HG02973 (cell line): ENCODE data around the gene PNKP.

Experiments used
- ATAC-seq: cut with Tn5 transposase; IDR thresholded peaks from one replicate; pipeline ENCODE4 v1.9.1; 2021; ENCODE audit warnings: moderate library complexity; ENCODE audit not compliant: unreplicated experiment

The PNKP gene

DNA sequence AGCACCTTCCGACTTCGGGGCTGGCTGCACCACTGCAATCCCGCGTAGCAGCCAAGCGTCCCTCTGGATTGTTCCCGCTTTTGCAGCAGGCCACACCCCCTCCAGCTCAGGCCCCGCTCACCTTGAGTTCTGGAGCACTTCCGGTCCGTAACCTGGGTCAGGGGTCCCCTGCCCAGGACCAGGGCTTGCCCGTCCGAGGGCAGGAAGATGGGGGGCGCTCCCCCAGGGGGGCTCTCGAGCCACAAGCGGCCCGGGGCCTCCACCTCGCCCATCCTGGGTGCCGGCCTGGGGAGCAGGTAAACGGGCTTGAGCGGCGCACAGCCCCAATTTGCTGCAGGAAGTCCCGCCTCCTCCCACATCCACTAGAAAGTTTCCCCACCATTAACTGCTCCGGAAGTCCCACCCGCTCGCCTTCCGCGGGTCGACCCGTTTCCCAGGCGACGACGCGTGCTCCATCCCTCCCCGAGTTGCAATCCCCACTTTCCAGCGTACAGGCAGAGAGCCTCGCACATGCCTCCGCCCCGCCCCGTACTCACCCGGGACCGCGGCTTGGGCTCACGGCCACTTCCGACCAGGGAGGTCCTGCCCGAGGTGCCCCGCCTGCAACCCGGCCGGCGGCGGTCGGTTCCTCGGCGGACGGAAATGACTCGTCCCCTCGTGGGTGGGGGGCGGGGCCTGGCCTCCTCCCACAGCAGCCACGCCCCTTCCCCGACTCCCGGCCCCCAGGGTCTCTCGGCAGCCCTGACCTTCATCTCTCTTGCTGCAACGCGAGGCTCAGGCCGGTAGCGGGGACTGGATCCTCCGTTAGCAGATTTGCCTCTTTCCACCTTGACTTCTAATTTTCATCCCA, at the start of gene PNKP:
TSS of gene PNKP (minus strand) at position 644 of the 850 bp plus-strand sequence. CDS start at position 272, 372 bp downstream.
- ATAC-seq = peak; percentile 28

DNA sequence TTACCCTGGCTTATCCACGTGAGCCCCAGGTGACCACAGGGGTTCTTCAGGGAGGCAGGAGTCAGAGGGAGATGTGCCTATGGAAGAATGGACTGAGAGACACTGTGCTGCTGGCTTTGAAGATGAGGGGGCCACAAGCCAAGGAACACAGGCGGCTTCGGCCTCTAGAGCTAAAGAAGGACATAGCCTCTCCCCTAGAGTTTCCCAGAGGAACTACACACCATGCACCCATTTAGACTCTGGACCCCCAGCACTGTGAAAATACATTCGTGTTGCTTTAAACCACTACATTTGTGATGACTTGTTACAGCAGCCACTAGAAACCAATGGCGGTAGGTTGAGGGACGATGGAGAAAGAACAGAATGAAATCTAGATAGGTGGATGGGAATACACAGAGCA, 47.9 kb upstream of the PNKP start:
- no peak for ATAC-seq

DNA sequence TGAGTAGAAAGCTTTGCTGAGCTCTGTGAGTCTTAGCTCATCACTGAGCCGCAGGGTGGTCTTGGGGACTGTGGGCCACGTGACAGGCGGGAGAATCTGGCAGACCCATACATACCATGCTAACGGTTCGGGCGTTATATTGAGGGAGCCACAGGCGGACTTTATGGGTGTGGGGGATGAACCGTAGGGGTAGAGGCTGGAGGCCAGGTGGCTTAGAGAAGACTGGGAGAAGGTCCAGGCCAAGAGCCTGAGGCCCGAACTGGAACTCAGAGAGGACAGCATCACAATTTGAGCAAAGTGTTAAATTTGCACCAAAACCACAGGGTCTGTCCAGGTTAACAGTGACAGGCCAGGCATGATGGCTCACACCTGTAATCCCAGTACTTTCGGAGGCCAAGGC, 46.3 kb upstream of the PNKP start:
- no peak for ATAC-seq

GRCh38 chr19:49912965-49913685, 45.7 kb upstream of the PNKP start:
- no peak for ATAC-seq

DNA sequence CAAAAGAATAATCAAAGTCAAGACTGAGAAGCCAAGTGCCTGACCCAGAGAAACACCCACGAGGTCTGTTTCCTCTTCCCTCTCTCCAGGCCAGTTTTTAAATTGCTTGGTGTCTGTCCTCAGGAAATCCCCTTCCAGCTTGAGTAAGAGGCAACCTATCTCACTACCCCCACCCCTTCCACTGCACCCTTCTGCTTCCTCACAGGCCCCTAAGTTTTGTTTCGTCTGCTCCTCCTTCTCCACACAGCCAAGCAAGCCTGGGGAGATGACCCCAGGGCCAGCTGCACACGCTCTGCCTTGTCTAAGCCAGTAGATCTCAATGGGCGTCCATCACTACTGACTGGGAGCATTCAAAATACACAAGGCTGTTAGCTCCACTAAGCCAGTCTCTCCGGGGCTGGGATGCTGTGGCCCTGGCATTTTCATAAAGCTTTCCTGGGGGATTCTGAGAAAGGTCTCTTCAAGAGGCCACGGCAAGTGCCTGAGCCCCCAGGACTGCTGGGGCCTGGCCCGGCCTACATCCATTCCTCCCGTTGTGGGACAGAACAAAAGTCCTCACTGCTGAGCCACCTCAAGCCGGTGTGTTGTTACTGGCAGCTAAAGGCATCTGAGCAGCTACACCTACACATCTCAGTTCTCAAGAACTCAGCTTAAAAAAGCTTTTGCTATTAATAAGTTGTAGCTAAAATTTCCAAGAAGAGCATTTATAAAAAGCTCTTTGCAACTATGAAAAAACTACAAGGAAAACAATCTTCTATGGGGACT, 44.2 kb upstream of the PNKP start:
- ATAC-seq = no peak

- no peak for ATAC-seq
Measured at GRCh38 chr19:49910179-49910578, 42.8 kb upstream of the PNKP start.

DNA sequence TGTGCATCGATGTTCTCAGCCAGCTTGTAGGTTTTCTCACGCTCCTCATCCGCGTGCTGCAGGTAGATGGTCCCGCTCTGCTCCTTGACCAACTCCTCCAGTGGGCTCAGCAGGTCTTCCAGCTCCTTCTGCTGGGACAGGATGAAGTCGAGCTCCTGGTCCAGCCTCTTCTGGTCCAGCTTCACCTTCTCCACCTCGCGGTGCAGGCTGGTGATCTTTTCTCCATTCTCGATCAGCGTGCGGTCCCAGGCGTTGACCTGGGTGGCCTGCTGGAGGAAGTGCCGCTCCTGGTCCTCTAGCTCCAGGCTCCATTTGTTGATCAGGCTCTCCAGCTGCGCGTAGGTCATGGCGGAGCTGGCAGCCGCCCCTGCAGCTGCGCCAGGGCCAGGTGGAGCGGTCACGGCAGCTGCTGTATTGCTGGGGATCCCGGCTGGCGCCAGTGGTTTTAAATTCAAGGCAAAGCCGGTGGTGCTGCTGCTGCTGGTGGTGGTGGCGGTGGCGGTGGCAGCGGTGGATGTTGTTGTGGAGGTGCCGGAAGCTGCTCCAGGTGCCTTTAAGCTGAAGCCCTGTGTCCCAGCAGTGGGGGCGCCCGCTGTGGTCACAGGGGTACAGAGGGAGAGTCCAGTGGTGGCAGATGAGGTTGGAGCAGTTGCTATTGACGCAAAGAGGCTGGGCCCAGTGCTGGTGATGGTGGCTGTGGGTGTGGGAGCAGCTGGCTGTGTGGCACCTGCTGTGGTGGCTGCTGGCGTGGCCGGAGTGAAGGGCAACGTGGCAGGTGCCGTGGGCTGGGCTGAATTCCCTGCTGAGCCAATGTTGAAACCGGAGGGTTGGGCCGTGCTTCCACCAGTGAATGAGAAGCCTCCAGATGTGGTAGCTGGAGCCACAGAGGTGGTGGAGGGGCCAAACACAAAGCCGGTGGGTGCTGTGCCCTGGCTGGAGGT, 41.4 kb upstream of the PNKP start:
- ATAC-seq = no peak

DNA sequence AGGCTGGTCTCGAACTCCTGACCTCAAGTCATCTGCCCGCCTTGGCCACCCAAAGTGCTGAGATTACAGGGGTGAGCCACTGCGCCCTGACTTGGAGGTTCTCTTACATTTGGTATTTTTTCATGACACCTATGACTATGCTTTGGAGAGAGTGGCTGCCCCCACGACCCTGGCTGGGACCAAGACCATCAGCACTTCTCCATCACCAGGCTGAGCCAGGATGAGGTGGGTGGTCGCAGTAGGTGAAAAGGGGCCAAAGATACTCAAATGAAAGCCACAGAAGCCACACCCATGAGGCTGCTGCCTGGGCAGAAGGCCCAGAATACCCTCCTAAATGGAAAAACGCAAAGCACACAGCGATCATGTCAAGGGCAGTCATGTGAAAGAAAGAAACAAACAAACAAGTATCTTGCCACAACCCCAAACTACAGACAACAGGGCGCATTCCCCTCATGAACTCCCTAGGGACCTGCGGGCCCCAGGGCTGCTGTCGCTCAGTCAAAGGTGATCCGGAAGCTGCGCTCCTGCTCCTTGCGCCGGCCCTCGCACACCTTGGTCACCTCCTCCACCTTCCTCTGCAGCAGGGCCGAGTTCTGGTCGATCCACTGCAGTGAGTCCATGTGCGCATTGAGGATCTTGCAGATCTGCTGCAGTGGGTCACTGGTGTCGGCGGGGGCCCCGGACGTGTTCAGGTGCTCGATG, 40.5 kb upstream of the PNKP start:
- ATAC-seq = no peak

DNA sequence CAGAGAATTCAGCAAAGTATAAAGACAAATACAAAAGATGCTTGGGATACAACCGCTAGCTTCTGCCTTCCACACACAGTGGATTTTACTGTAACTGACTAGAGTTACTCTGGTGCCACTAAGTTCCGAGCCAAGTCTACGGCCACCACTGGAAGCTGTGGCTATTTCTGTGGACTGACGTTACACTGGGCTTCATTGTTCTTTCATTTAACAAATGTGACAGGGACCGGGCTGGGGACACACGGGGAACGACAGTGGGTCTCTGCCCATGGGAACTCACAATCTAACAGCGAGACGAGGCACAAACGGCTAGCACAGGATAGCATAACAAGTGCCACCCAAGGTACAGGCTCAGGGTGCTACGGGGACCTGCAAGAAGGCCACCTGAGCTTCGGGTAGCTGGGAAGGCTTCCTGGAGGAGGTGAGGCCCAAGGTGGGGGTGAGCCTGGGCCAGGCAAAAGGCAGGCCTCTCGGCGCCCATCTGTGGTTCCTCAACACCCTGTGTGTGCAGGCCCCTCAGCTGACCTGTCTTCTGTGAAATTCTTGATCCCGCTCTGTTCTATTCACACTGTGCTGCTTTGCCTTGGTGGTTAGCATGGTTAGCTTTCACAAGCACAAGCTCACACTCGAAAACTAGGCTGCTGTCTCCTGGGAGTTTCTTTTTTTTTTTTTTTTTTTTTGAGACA, 39.6 kb upstream of the PNKP start:
- no peak for ATAC-seq

DNA sequence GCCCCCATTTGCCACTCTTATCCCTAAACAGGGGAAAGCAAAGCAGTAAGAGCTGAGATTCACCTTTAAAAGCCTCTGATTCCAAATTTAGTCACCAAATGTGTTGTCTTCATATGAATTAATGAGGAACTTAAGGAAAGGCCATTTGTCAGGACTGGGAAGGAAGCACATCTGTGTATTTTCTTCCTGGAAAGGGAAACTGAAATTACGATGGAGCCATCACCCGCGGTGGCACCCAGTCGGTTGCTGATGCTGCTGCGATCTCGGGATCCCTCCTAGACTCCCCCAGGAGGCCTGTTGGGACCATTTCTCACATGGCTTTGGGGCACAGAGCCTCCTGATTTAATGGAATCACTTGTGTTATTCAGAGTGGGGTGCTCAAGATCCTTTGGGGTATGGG, 36.8 kb upstream of the PNKP start:
- ATAC-seq = no peak

DNA sequence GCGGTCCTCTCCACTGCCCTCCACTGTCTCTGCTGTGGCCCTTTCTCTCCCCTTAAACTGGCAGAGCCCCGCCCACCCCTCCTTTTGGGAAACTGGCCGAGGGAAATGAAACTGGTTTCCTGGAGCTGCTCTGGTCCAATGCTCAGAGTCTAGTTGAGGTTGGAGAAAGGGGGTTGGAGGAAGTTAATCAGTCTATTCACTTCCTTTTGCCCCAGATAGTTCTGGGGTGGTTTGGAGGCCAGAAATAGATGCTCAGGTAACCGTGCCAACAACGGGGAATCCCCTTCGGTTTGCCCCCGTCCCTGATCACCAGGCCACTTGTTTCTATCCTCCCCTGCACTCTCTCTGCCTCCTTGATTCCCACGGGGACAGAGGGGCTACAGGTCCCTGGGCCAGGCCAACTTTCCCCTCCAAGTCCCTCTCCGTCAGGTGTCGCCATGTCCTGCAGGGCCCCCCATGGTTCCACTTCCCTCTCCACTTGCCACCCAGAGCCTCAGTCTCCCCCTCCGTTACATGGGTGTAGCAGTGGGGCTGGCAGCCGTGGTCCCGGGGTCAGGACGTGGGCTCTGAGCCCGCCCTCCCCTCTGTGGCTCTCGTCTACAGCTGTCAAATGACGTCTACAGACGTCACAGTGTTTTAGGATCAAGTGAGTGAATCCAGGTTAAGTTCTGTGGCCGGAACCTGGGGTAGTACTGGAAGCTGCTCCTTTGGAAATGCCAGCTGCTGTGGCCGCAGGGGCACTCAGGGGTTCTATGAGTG, 29.7 kb upstream of the PNKP start, which contains the start of gene IL4I1:
TSS of gene IL4I1 (minus strand) at position 25 of the 759 bp plus-strand sequence. CDS start 727 bp downstream, outside the sequence.
- ATAC-seq = peak; percentile 35

- ATAC-seq = no peak
Measured at GRCh38 chr19:49895566-49896297, 28.4 kb upstream of the PNKP start.

DNA sequence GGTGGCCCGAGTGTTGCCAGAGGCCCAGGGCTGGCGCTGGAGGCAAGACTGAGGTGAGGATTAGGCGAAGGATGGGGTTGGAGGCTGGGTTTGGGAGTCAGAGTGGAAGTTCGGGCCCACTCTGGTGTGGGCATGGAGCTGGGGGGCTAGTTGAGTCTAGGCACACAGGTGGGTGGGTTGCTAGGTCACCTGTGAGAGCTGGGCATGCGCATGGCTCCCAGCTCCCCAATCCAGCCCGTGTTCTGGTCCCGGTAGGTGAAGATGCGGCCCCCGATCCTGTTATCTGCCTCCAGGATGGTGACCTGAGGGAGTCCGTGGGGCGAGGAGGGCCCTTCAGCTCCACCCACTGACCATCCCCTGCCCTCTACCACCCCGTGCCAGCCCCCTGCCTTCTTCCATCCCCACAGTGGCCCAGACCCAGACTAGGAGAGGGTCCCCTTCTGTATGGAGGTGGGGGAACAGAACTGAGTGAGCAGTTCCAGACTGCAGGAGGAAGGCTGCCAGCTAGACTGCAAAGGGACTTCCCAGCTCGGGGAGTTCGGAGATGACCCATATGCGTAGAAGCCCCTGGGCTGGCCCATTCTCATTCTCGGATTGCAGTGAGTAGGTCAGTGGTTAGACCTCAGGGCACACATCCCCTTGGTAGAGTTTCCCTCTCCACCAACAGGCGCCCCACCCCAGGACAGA, 27.6 kb upstream of the PNKP start:
- ATAC-seq = no peak

GRCh38 chr19:49894011-49894664, 26.8 kb upstream of the PNKP start:
- ATAC-seq = no peak

DNA sequence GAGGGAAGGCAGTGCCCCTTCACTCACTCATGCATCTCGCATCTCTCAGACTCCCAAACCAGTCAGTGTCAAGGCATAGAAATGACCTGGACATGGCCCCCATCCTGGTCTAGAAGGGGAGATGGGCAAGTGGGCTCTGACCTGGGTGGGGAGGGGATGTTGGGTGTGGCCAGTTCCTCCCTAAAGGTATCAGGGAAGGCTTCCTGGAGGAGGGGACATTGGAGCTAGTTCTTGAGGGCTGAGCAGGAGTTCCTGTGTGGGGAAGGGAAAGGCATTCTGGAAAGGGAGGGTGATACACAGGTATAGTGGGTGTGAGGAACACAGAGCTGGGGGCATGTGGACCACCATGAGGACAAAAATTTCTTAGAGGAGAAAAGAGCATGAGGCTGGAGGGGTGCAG, 25.3 kb upstream of the PNKP start:
- ATAC-seq = no peak

DNA sequence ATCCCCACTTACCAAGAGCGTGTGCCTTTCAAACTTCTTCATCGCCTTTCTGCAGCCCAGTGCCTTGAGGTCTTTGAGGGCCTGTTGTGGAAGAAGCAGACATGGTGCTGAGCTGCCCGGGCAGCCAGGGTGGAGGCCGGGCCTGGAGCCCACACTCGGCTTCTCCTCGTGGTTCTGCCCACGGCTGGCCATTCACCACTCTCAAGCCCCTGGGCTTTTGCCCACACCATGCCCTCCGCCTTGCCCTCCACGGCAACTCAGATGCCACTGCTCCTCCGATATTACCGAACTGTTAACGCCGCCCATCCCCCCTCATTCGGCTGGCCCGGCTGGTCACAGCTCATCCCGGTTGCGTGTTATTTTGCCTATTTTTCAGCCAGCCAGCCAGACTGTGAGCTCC, 24.0 kb upstream of the PNKP start:
- no peak for ATAC-seq
